ENCODE measurements around the gene MAGED4B.

GRCh38 chrX:52034211-52034610 lies 34.8 kb downstream of the MAGED4B start:
- TF ChIP-seq CTCF (IDR thresholded peaks at IDR 0.05; ENCODE audit: low read depth, low read length), result no peak
- TF ChIP-seq MAX (IDR thresholded peaks at IDR 0.05; ENCODE audit: low read depth, low read length), result no peak

Measured in NB4 (cell line).